GM21717 (cell line): Measurements from ENCODE around the gene DIS3L2.
"Not testable (repeated sequence)": the region's sequence is repeated elsewhere in the genome, so short reads cannot be mapped to it uniquely, and the experiment has no call there.

Source experiments
- ATAC-seq: cut with Tn5 transposase; IDR thresholded peaks from one replicate; pipeline ENCODE4 v1.9.1; 2021; ENCODE audit warnings: mild to moderate bottlenecking, moderate library complexity; ENCODE audit not compliant: unreplicated experiment

DIS3L2 gene

GRCh38 chr2:231928481-231928880 is 33.0 kb upstream of the DIS3L2 start:
- ATAC-seq: no peak

- no peak for ATAC-seq
These were observed 32.4 kb upstream of the DIS3L2 start for GRCh38 chr2:231928901-231929725.

GRCh38 chr2:231929961-231930592 is 31.4 kb upstream of the DIS3L2 start:
- ATAC-seq: no peak

GRCh38 chr2:231930593-231931281 is 30.8 kb upstream of the DIS3L2 start:
- no peak for ATAC-seq

GRCh38 chr2:231931481-231931915 is 30.0 kb upstream of the DIS3L2 start:
- no peak for ATAC-seq

- ATAC-seq: no peak
These were observed 28.9 kb upstream of the DIS3L2 start for GRCh38 chr2:231932711-231932970.

- no peak for ATAC-seq
These were observed 28.3 kb upstream of the DIS3L2 start for GRCh38 chr2:231932985-231933915.

GRCh38 chr2:231933916-231934401 is 27.6 kb upstream of the DIS3L2 start:
- no peak for ATAC-seq

- ATAC-seq: no peak
These were observed 26.9 kb upstream of the DIS3L2 start for GRCh38 chr2:231934441-231935206.

- no peak for ATAC-seq
These were observed 26.3 kb upstream of the DIS3L2 start for GRCh38 chr2:231935207-231935524.

GRCh38 chr2:231935815-231936214 is 25.7 kb upstream of the DIS3L2 start:
- no peak for ATAC-seq

- no peak for ATAC-seq
These were observed 25.0 kb upstream of the DIS3L2 start for GRCh38 chr2:231936491-231936890.

- ATAC-seq: no peak
These were observed 24.5 kb upstream of the DIS3L2 start for GRCh38 chr2:231937057-231937456.

GRCh38 chr2:231939022-231939421 is 22.5 kb upstream of the DIS3L2 start:
- ATAC-seq: no peak

- ATAC-seq: no peak
These were observed 20.7 kb upstream of the DIS3L2 start for GRCh38 chr2:231940795-231941194.

- ATAC-seq: no peak
These were observed 19.8 kb upstream of the DIS3L2 start for GRCh38 chr2:231941673-231942072.

GRCh38 chr2:231942180-231942579 is 19.3 kb upstream of the DIS3L2 start:
- no peak for ATAC-seq

GRCh38 chr2:231946241-231946814 is 15.2 kb upstream of the DIS3L2 start:
- no peak for ATAC-seq

GRCh38 chr2:231947112-231947511 is 14.4 kb upstream of the DIS3L2 start:
- not testable (repeated sequence) for ATAC-seq

- ATAC-seq: no peak
These were observed 13.8 kb upstream of the DIS3L2 start for GRCh38 chr2:231947694-231948093.
